ENCODE measurements around the gene RASGEF1B.

RASGEF1B gene

GRCh38 chr4:81471588-81472280 lies at the start of gene RASGEF1B:
Gene RASGEF1B, minus strand, starts transcription at chr4:81471907. Its CDS starts 12,399 bp downstream, at chr4:81459508.
- H3K4me3 ChIP-seq (ENCODE audit: low read length), result peak within 1 kb of the TSS; percentile 83

GRCh38 chr4:81519856-81520255 lies 48.1 kb upstream of the RASGEF1B start:
- no peak for TF ChIP-seq ZNF274 (IDR thresholded peaks at IDR 0.05; ENCODE audit: low read depth, low read length)

More at GRCh38 chr4:81471588-81472280, at the start of gene RASGEF1B:
- TF ChIP-seq ZNF274 (IDR thresholded peaks at IDR 0.05; ENCODE audit: low read depth, low read length), result no peak

GRCh38 chr4:81519427-81519773 lies 47.7 kb upstream of the RASGEF1B start:
- no peak for TF ChIP-seq ZNF274 (IDR thresholded peaks at IDR 0.05; ENCODE audit: low read depth, low read length)

More at GRCh38 chr4:81519856-81520255, 48.1 kb upstream of the RASGEF1B start:
- H3K4me3 ChIP-seq (ENCODE audit: low read length), result no peak overlapping the region

GRCh38 chr4:81518762-81519426 lies 47.2 kb upstream of the RASGEF1B start:
- no peak overlapping the region for H3K4me3 ChIP-seq (ENCODE audit: low read length)
- TF ChIP-seq ZNF274 (IDR thresholded peaks at IDR 0.05; ENCODE audit: low read depth, low read length), result no peak

More at GRCh38 chr4:81519427-81519773, 47.7 kb upstream of the RASGEF1B start:
- no peak overlapping the region for H3K4me3 ChIP-seq (ENCODE audit: low read length)

DNA sequence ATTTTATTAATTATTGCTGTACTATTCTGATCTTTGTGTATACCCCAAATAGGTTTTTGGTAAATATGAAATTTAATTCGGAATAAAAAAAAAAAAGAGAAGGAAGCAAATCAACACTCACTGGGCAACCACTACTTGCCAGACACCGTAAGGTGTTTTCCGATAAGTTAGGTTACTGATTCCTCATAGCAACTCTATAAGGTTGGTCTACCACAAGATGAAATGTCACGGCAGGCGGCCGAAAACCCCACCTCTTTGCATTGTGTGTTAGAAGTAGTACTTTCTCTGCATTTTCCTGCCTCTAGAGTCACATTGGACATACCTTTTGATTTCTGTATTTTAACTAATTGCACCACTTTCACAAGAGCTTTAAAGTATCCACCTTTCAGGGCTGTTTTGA lies 44.5 kb upstream of the RASGEF1B start:
- no peak overlapping the region for H3K4me3 ChIP-seq (ENCODE audit: low read length)
- TF ChIP-seq ZNF274 (IDR thresholded peaks at IDR 0.05; ENCODE audit: low read depth, low read length), result no peak

DNA sequence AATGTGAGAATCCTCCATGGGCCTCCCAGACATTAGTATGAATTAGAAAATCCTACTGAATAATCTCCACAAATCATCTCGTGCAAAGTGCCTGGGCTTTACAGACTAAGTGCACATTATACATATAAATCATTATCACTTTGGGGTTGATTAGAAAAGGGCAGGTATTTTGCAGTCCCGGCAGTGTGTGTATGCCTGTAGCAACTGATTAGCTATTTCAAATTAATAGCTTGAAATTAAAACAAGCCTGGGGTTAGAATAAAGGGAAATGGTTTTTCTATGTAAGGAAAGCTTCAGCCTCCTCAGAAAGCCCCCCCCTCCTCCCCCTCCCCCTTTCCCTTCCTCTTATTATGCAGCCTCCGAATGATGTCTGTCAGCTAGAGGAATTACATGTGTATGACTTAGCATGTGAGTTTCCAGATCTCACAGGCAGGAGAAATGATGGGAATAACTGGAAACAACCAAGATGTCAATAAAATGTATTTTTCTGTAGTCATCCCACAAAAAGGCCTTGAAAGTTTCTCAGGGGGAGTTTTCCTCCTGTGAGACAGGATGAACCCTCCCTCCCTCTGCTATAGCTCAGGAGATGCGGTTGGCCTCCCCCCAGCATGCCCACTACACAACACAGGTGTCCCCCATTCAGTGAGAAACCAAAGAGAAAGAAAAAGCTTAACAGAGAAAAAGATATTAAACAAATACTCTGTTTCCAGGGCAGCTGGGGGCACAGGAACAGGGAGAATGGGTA lies 41.2 kb upstream of the RASGEF1B start:
- no peak for TF ChIP-seq ZNF274 (IDR thresholded peaks at IDR 0.05; ENCODE audit: low read depth, low read length)
- H3K4me3 ChIP-seq (ENCODE audit: low read length), result no peak overlapping the region

DNA sequence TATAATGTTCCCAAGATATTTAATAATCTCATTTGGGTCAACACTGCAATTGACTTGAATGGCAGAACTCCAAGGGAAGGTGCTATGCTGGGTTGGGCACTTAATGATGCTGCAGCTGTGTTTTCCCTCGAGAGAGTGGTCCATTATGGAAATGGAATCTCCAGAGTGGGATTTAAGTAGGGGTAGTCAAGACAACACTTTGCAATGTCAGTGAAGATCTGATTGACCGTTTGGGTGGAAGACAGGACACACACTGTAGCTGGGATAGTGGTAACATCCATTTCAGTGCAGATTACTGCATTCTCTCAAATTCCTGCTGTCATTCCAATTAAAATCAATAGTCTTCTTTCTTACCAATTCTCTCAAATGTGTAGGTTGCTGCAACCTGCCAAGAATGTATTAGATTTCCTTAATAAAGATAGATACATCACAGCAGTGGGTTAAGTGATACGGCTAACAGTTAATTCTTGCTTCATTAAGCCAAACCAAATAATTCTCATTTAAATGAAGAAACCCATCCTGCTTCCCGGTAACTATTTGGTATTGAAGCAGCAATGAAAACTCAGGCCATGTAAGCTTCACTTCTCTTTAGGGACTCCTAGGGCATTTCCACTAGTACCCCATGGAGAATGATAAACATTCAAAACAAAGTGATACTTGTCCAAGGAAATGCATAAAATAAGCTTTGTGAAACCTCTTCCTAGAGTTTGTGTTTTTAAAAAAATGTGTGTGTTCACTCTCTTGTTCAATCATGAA lies 40.5 kb upstream of the RASGEF1B start:
- no peak for TF ChIP-seq ZNF274 (IDR thresholded peaks at IDR 0.05; ENCODE audit: low read depth, low read length)
- no peak overlapping the region for H3K4me3 ChIP-seq (ENCODE audit: low read length)

- H3K4me3 ChIP-seq (ENCODE audit: low read length), result no peak overlapping the region
- TF ChIP-seq ZNF274 (IDR thresholded peaks at IDR 0.05; ENCODE audit: low read depth, low read length), result no peak
Measured at GRCh38 chr4:81510643-81511178, 39.0 kb upstream of the RASGEF1B start.

DNA sequence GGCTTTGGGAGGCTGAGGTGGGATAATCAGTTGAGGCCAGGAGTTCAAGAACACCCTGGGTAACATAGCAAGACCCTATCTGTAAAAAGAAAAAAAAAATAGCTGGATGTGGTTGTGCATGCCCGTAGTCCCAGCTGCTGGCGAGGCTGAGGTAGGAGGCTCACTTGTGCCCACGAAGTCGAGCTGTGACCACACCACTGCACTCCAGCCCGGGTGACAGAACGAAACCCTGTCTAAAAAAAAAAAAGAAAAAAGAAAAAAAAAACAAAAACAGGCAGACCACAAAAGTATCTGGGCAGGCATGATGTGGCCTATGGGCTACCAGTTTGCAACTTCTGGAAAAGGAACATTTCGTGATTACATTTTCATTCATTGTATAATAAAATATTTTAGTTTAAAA lies 38.1 kb upstream of the RASGEF1B start:
- no peak for TF ChIP-seq ZNF274 (IDR thresholded peaks at IDR 0.05; ENCODE audit: low read depth, low read length)
- H3K4me3 ChIP-seq (ENCODE audit: low read length), result no peak overlapping the region

- H3K4me3 ChIP-seq (ENCODE audit: low read length), result no peak overlapping the region
- TF ChIP-seq ZNF274 (IDR thresholded peaks at IDR 0.05; ENCODE audit: low read depth, low read length), result no peak
Measured at GRCh38 chr4:81509191-81509590, 37.5 kb upstream of the RASGEF1B start.

GRCh38 chr4:81508411-81509185 lies 36.9 kb upstream of the RASGEF1B start:
- no peak for TF ChIP-seq ZNF274 (IDR thresholded peaks at IDR 0.05; ENCODE audit: low read depth, low read length)
- H3K4me3 ChIP-seq (ENCODE audit: low read length), result no peak overlapping the region

- no peak for TF ChIP-seq ZNF274 (IDR thresholded peaks at IDR 0.05; ENCODE audit: low read depth, low read length)
- no peak overlapping the region for H3K4me3 ChIP-seq (ENCODE audit: low read length)
Measured at GRCh38 chr4:81507530-81507929, 35.8 kb upstream of the RASGEF1B start.

DNA sequence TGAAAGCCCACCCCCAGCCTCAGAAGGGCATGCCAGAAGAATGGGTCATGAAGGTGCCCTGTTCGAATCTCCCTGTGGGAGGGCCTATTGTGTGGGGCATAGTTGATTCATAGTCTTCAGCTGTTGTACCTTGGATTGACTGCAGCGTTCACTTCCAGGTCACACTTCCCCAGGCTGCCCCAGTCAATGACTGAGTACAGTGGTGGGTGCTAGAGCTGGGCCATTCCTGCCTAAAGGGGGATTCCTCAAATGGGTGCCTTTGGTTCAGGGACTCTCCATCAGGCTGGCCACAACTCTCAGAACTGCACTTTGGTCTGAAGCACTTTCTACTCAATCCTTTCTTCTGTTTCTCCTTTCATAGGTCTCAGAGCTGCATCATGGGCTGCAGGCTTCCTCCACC lies 35.0 kb upstream of the RASGEF1B start:
- no peak for TF ChIP-seq ZNF274 (IDR thresholded peaks at IDR 0.05; ENCODE audit: low read depth, low read length)
- no peak overlapping the region for H3K4me3 ChIP-seq (ENCODE audit: low read length)
